GM13977 (cell line): ENCODE measurements around the gene IMPDH2.

Experiments
- DNase-seq: peaks from one replicate; pipeline ENCODE4 v3.0.0; 2012; ENCODE audit warnings: low spot score
- CTCF ChIP-seq: IDR thresholded peaks from 2 replicates; pipeline ENCODE4 v1.5.1; 2012; ENCODE audit warnings: mild to moderate bottlenecking, control low read depth; ENCODE audit not compliant: insufficient read depth; ENCODE audit errors: extremely low read depth, missing control alignments
- in situ Hi-C: fragments of 300-500 bp; cut with MboI; formaldehyde crosslinking; loops from one replicate; pipeline ENCODE4 v1.12.0; 2022; ENCODE audit warnings: low sequenced_read_pairs, low pct_unique_long_range_greater_than_20kb, mixed read lengths, inconsistent platforms; ENCODE audit not compliant: unreplicated experiment

The IMPDH2 gene

GRCh38 chr3:49028673-49029562 lies at the start of gene IMPDH2:
IMPDH2 (minus strand) TSS chr3:49029398; CDS start chr3:49029350, 48 bp downstream.
- in situ Hi-C loops, result no loop called here
- TF ChIP-seq CTCF, result peak; percentile 23
- peak; percentile 88 for DNase-seq

DNA sequence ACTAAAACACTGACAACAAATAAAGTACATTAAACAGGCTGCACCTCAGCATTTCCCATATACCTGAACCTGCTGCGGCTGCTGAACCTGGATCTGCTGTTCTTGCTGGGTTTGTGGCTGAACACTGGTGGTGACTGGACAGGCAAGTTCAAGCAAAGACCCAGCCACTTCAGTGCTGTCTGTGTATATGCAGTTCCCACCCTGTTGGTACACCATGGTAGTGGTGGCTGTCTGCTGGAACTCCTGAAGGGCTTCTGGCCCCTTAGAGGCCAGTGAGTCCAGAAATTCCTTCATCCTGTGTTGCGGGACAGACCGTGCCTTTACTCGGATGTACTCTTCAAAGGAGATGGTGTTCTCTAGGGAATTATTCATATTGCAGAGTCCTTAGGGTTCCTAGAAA lies 47.4 kb upstream of the IMPDH2 start:
- in situ Hi-C loops, result no loop called here
- DNase-seq, result no peak
- no peak for TF ChIP-seq CTCF

GRCh38 chr3:49076116-49076515 lies 46.9 kb upstream of the IMPDH2 start:
- in situ Hi-C loops, result no loop called here
- no peak for DNase-seq
- no peak for TF ChIP-seq CTCF

GRCh38 chr3:49058011-49058410 lies 28.8 kb upstream of the IMPDH2 start:
- no peak for DNase-seq
- no peak for TF ChIP-seq CTCF
- in situ Hi-C loops, result no loop called here

DNA sequence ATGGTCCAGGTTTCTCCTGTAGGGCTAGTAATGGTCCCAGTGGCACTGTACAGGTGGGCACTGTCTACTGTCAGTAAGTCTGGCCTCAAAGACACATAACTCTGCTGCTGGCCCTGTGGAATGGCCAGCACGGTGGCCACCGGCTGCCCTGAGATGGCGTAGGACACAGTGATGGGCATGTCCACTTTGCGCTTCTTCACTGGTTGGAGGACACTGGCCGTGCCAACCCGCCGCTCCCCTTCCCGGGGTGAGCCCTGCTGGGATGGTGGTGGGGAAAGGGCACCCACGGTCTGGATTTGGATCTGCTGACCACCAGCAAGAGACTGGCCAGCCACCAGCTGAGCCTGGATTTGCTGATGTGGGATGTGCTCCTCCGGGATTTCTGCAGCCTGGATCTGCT lies 28.1 kb upstream of the IMPDH2 start:
- no peak for DNase-seq
- in situ Hi-C loops, result no loop called here
- no peak for TF ChIP-seq CTCF

DNA sequence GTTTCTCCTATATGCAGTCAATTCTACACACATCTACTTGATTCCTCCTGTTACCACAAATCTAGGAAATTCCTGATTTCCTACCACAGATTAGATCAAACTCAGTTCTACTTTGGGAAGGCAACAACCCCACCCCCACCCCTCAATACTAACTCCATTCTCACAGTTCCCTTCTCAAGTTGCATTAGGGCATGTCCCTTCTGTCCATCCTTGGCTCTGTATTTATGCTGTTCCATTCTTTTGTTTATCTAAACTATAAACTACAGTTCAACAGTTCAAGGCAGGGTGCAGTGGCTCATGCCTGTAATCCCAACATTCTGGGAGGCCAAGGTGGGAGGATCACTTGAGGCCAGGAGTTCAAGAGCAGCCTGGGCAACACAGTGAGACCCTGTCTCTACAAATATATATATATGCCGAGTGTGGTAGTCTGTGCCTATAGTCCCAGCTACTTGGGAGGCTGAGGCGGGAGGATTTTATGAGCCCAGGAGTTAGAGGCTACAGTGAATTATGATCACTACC lies 25.2 kb upstream of the IMPDH2 start:
- no peak for TF ChIP-seq CTCF
- in situ Hi-C loops, result no loop called here
- DNase-seq, result no peak
